HL-60 (cell line): ENCODE results near the gene TMEM208.

Experiments used
- DNase-seq, 2 experiments: peaks; one replicate each; pipeline ENCODE4 v3.0.0-alpha.2; 2010 to 2020; ENCODE audit warnings: low read depth in 1 of 2, low spot score in 1 of 2
- H3K27ac ChIP-seq: fragments of 250-450 bp; sonication (Bioruptor Pico); replicated peaks from 2 replicates; pipeline ENCODE4 v1.5.1; 2020; ENCODE audit warnings: mild to moderate bottlenecking, moderate library complexity
- H3K27me3 ChIP-seq: fragments of 250-450 bp; sonication (Bioruptor Pico); 2 replicates; pipeline ENCODE4 v1.5.1; 2021; ENCODE audit warnings: mild to moderate bottlenecking, moderate library complexity; ENCODE audit not compliant: insufficient read depth, poor library complexity, severe bottlenecking
- H3K4me3 ChIP-seq: replicated peaks from 2 replicates; pipeline ENCODE4 v1.5.1; 2011; ENCODE audit warnings: mild to moderate bottlenecking, control low read depth, low read length; ENCODE audit not compliant: insufficient read depth
- CTCF ChIP-seq: IDR thresholded peaks from one replicate; pipeline ENCODE4 v1.5.1; 2011; ENCODE audit warnings: low read length, control low read depth, inconsistent platforms; ENCODE audit not compliant: insufficient read depth
- GABPA ChIP-seq: IDR thresholded peaks from 2 replicates; pipeline ENCODE4 v1.6.1; 2012; ENCODE audit warnings: low read depth
- POLR2AphosphoS5 ChIP-seq: IDR thresholded peaks from 2 replicates; pipeline ENCODE4 v1.6.1; 2012; ENCODE audit warnings: low read depth
- REST ChIP-seq: IDR thresholded peaks from 2 replicates; pipeline ENCODE4 v1.6.1; 2012; ENCODE audit warnings: low read depth; ENCODE audit not compliant: insufficient replicate concordance
- SPI1 ChIP-seq: IDR thresholded peaks from 2 replicates; pipeline ENCODE4 v1.6.1; 2012; ENCODE audit warnings: low read depth, mild to moderate bottlenecking, borderline replicate concordance

Gene TMEM208

GRCh38 chr16:67206838-67207248 lies 20.1 kb upstream of the TMEM208 start:
- TF ChIP-seq REST (no peak), SPI1 (no peak), POLR2AphosphoS5 (no peak), CTCF (no peak), GABPA (no peak)
- no peak overlapping the region for H3K4me3 ChIP-seq
- H3K27ac ChIP-seq, result no peak overlapping the region
- no peaks in the 10 kb centered on the region for H3K27me3 ChIP-seq
- no peak for DNase-seq

GRCh38 chr16:67207249-67208091 lies 19.5 kb upstream of the TMEM208 start:
- no peak overlapping the region for H3K27ac ChIP-seq
- H3K4me3 ChIP-seq, result no peak overlapping the region
- no peaks in the 10 kb centered on the region for H3K27me3 ChIP-seq
- no peak for TF ChIP-seq SPI1
- TF ChIP-seq REST, result no peak
- peak; percentile 19; the same call in 1 of the 2 replicates for TF ChIP-seq POLR2AphosphoS5
- TF ChIP-seq CTCF, result no peak
- DNase-seq, result no peak

GRCh38 chr16:67208154-67208896 lies 18.6 kb upstream of the TMEM208 start:
- TF ChIP-seq GABPA (no peak), REST (no peak), POLR2AphosphoS5 (no peak), SPI1 (no peak), CTCF (no peak)
- no peak for DNase-seq
- Histone ChIP-seq H3K4me3 (no peak overlapping the region), H3K27ac (no peak overlapping the region), H3K27me3 (no peaks in the 10 kb centered on the region)
